ENCODE data around the gene EIF4G2.

DNA sequence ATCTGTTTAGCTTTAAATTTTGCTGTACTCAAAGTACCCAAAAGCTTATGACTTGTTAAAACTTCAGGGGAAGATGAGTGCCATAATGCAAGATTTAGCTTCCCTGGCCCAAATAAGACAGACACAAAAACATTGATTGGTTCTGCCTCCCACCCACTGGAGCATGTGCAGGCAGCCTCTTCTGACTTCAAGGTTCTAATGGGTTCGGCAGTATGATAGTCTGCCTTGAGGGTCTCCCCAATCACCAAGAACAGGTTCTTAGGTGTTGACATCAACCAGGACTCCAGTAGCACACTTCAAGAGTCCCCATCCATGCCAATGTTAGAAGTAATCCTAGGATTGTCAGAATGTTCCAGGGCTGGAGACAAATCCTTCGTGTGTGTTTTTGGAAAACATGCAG lies 12.5 kb downstream of the EIF4G2 start:
- TF ChIP-seq EP300 (IDR thresholded peaks at IDR 0.05) (no peak), POLR2A (IDR thresholded peaks at IDR 0.05) (no peak)
- TF ChIP-seq, protein P1, sequence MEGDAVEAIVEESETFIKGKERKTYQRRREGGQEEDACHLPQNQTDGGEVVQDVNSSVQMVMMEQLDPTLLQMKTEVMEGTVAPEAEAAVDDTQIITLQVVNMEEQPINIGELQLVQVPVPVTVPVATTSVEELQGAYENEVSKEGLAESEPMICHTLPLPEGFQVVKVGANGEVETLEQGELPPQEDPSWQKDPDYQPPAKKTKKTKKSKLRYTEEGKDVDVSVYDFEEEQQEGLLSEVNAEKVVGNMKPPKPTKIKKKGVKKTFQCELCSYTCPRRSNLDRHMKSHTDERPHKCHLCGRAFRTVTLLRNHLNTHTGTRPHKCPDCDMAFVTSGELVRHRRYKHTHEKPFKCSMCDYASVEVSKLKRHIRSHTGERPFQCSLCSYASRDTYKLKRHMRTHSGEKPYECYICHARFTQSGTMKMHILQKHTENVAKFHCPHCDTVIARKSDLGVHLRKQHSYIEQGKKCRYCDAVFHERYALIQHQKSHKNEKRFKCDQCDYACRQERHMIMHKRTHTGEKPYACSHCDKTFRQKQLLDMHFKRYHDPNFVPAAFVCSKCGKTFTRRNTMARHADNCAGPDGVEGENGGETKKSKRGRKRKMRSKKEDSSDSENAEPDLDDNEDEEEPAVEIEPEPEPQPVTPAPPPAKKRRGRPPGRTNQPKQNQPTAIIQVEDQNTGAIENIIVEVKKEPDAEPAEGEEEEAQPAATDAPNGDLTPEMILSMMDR (IDR thresholded peaks at IDR 0.05) = no peak

Data from tibial nerve (tissue), 4 donors.